Posterior cingulate gyrus (tissue), 11 donors: ENCODE data around the gene COMMD3.

Experiments
- DNase-seq, 10 donors: peaks; one replicate each; pipeline versions ENCODE4 v3.0.0 to v3.0.0-alpha.2; 2020 to 2021; ENCODE audit warnings: mixed read lengths in 3 of 10
- intact Hi-C: fragments of 100-400 bp; cut with DNase I; formaldehyde crosslinking; loops from one replicate; pipeline ENCODE4 v1.15.1; 2023

COMMD3 gene

DNA sequence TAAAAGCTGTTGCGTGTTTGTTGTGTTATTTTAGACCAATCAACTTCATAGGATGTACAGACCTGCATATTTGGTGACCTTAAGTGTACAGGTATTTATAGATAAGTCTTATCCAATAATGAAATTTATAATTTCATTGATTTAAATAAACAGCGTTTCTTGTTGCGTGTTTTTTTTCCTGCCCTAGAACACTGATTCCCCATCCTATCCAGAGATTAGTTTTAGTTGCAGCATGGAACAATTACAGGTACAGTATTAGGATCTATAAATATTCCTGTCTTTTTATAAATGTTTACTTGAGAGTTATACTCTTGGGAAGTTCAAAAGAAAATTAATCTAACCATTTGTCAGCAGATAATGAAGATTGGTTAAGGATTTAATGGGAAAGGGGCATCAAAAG, 2.6 kb downstream of the COMMD3 start:
- intact Hi-C loops = loop anchor here (5.0 kb wide), 1 partner anchor 669 kb away; no protein-coding TSS in a partner anchor
- DNase-seq = no peak

DNA sequence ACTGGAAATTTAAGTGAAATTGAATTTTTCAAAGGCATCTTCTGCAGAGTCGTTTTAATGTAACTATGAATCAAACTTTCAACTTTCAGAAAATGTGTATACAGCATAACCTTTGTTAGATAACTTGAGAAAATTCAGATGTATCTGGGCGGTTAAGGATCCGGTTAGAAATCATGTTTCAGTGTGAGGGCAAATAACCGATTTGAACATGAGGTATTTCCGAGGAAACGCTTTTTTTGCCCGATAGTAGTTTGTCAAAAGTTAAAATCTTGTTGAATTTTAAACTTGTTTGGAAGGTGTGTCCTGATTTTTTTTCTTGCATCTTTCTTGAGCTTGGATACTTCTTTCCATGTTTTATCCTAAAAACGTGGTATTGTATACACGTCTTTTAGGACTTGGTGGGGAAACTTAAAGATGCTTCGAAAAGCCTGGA, 3.4 kb downstream of the COMMD3 start:
- no peak for DNase-seq
- intact Hi-C loops = loop anchor here (5.0 kb wide), 1 partner anchor 668 kb away; no protein-coding TSS in a partner anchor

DNA sequence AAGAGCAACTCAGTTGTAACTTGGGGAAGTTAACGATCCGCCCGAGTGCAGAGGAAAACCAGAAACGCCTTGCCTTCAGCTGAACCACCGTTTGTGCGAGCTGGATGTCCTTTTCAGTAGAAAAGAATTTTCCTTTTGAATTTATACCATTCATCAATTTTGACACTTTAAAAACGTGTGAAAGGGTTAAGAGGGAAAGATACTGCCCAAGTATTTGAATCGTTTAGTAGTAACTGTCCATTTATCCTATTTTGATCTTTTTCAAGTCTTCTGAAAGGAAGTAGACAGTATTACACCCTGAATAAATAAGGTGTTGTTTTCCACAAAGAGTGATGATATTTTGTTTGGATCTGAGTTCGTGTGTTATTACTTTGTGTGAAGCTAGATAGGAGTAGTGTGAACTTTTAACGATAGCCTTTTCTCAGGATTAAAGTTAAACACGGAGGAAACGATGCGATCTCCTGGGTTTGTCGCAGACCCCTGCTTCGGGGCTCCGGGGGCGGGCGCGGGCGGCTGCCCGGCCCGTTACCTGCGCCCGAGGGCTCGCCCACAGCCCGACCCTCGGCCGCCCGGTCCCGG, 3.9 kb downstream of the COMMD3 start:
- DNase-seq = peak in 2 of 10 donors; percentile 62 to 68
- intact Hi-C loops = loop anchor here (2.0 to 10.0 kb wide), 5 partner anchors 67 to 785 kb away; partner anchors contain the start of genes DNAJC1 and MLLT10

DNA sequence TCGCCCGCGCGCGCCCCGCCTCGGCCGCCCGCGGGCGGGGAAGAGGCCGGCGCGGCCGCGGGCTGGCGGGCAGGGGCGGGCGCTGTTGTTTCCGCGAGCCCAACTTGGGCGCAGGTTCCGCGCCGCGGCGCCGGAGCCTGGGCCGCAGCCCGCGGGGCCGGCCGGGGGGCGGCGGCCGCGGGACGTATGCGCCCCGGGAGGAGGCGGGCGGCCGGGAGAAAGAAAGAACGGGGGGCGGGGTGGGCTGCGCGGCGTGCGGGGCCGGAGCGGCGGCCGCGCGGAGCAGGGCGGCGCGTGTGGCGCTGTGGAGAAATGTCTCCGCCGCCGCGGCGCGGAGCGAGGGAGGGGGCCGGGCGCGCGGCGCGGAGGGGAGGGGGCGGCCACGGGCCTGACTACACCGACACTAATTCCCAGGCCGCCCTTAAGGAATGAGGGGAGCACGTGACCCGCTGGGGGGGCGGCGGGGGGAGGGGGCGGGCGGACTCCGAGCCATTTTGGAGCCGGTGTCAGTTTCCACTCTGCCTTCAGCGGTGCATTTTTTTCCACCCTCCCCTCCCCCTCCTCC, 4.5 kb downstream of the COMMD3 start, which contains the start of gene BMI1:
Gene BMI1 (plus strand): TSS at position 509 of the 565 bp plus-strand sequence. CDS start 5,351 bp downstream, outside the sequence.
- DNase-seq = peak; percentile 67 to 96 (median 75)
- intact Hi-C loops = loop anchor here (1.0 to 10.0 kb wide), 5 partner anchors 68 to 786 kb away; partner anchors contain the start of genes DNAJC1 and MLLT10

DNA sequence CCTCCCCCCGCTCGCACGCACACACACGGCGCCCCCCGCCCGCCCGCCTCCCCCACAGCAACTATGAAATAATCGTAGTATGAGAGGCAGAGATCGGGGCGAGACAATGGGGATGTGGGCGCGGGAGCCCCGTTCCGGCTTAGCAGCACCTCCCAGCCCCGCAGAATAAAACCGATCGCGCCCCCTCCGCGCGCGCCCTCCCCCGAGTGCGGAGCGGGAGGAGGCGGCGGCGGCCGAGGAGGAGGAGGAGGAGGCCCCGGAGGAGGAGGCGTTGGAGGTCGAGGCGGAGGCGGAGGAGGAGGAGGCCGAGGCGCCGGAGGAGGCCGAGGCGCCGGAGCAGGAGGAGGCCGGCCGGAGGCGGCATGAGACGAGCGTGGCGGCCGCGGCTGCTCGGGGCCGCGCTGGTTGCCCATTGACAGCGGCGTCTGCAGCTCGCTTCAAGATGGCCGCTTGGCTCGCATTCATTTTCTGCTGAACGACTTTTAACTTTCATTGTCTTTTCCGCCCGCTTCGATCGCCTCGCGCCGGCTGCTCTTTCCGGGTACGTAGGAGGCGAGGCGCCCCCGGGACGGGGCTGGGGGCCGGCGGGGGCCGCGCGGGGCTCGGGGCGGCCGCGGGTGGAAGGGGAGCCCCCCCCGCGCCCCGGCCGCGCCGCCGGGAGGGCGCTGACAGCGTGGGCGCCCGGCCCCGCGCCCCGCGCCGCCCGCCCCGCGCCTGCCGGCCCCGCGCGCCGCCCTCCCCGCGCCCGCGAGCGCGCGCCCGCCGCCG, 5.2 kb downstream of the COMMD3 start:
- intact Hi-C loops = loop anchor here (1.0 to 10.0 kb wide), 5 partner anchors 69 to 787 kb away; partner anchors contain the start of genes DNAJC1 and MLLT10

DNA sequence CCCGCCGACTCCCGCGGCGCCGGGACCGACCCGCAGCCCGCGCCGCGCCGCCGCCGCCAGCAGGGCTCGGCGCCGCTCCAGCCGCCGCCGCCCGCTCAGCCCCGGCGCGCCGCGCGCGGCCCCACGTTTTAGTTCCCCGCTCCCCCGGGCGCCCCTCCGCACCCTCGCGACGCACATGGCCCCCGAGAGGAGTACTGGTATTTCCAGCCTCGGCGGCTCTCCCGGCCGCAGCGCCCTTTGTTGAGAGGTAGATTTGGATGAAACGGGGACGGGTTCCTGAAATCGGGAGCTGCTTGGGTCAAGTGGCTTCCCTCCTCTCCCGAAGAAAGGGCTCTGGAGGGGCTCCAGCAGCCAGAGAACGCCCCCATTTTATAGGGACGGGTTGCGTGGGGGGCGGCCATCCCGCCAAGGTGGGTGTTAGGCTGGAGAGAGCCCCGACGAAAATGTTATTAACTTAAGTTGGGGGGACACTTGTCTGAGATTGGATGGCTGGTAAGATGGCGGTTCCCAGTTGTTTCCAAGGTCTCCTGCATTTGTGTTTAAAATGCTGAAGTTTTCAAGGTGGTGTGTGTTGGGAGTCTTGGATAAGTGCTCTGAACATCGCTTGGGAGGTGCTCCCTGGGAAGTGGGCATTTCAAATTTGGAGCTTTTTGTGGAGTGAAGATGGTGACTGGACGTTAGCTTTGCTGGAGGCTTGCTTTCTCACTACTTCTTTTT, 5.9 kb downstream of the COMMD3 start:
- intact Hi-C loops = loop anchor here (1.0 to 10.0 kb wide), 5 partner anchors 69 to 787 kb away; partner anchors contain the start of genes DNAJC1 and MLLT10

More for the DNA sequence above, 5.2 kb downstream of the COMMD3 start:
- DNase-seq = peak in 9 of 10 donors; percentile 35 to 91 (median 54)

DNA sequence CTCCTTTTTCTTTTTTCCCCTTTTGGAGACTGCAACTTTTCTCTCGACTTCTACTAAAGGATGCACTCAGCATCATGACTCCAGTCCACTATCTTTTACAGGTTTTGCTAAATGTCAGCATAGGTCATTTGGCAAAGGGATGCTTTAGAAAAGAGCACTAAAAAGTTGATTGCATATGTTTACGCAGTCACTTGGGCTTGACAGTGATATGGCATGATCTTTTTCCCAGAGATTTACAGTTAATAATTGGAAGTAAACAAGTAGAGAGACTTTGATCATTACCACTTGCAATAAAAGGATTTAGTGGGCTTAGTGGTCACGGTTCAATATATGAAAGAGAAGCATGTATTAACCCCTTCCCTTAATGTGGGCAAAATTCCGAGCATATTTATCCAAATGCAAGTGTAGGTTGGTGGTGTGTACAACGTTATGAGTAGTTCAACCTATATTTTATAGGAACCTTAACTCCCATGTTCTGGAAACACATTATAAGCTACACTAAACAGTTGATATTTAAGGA, 6.5 kb downstream of the COMMD3 start:
- intact Hi-C loops = loop anchor here (5.0 to 10.0 kb wide), 3 partner anchors 115 to 788 kb away; partner anchors contain the start of genes DNAJC1 and MLLT10
- DNase-seq = no peak

More for the DNA sequence above, 5.9 kb downstream of the COMMD3 start:
- DNase-seq = peak in 7 of 10 donors; percentile 11 to 88 (median 55)

DNA sequence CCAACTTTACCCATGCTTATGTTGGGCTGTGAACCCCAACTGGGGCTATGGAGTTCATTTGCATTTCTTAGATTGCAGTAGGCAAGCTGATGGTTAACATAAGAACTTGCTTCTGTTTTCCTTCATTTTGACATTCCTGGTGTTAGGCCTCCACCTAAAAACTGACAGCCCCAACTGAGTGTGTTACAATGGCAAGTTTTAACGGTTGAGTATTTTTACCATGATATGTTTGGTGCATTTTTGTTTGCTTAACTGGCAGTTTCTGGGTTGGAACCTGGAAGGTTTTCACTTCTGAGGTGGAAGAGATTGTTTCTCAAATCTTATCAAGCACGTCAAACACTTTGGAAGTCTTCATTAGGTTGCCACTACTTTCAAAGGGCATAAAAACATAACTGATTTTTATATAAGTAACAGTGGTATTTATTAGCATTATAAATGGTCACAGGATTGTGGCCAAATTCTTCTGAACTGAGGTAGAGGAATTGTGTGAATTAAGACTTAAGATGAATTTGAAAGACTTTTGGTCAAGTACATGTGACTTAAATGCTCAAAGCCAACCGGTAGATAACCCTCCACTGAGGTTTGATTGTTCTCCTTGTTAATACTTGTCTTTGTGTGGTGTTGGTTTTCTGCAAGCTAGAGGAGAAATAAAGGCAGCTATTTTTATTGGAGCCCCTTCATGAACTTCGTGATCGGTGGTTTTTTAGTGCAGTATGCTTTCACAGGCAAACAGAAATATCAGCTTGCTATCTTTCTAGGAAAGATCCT, 7.5 kb downstream of the COMMD3 start:
- intact Hi-C loops = loop anchor here (5.0 to 10.0 kb wide), 3 partner anchors 114 to 789 kb away; partner anchors contain the start of genes DNAJC1 and MLLT10
- no peak for DNase-seq

DNA sequence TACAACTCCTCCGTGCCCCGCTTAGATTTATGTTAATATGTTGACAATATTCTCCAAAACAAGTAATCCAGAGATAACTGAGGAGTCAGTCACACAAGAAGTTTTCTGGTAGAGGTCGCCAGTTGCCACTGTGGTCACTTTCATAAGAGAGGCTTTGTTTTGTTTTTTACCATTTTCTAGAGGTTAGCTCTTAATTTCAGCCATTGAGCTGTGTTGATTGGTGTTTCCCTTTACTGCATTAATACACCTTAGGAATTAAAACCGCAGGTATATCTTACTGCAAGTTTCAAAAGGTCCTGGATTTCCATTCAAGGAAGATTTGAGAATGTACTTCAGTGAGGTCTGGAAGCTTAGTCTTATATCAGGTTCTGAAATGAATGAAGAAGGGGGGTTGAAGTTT, 8.2 kb downstream of the COMMD3 start:
- intact Hi-C loops = loop anchor here (5.0 to 10.0 kb wide), 3 partner anchors 113 to 790 kb away; partner anchors contain the start of genes DNAJC1 and MLLT10
- peak in 1 of 10 donors; percentile 11 for DNase-seq

DNA sequence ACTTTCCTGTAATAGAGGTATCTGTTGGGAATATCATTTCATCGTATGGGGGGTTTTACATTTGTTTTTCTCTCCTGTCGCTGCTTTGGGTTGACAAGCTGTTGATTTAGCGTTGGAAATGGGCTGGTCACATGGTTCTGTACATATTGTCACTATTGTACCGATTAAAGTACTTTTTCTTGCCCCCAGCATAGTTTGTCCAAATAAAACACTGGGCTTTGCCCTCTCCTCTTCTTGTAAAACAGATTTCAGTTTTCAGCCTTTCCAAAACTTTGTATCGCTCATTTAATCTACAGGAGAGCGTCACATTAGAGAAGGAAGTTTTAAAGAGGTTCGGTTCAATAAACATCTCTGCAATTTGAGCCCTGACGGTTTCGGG, 8.7 kb downstream of the COMMD3 start:
- intact Hi-C loops = loop anchor here (5.0 to 10.0 kb wide), 3 partner anchors 112 to 790 kb away; partner anchors contain the start of genes DNAJC1 and MLLT10
- no peak for DNase-seq

DNA sequence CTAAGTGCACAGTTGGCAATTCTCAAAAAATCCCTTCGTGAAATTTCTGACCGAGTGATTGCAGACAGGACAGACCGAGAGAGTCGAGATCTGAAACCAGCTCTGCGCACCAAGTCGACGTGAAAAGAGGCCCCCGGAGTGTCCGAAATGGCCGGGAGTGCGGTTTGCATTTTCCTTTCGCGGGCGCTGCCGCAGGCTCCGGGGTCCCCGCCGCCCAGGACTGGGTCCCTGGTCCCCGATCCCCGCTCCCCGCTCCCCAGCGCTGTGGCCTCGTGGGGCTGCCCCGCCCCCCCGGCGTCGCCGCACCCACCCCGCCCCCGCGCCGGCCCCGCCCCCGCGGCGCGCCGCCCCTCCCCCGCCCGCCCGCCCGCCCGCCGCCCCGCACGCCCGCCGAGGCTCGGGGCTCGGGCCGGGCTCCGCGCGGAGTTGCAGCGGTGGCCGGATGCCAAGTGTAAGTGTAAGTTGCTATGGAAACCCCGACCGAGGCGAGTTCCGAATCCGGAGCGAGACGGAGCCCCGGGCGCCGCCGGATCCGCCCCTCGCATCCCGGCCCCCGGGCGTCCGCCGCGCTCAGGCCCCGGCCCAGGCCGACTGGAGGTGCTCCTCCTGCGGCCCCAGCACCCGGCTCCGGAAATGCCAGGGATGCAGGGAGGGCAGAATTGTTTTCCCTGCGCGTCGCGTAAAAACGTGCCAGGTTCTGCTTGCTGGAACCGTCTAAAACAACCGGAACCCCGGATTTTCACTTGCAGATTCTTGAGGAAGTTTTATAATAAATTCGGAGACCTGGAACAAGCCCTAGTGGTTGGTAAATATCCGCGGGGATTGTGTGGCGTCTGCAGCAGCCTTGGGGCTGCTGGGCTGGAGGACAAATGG, 9.3 kb downstream of the COMMD3 start:
- peak; percentile 43 to 93 (median 60) for DNase-seq
- intact Hi-C loops = loop anchor here (10.0 kb wide), 1 partner anchor 791 kb away; the partner anchor contains the start of gene MLLT10

DNA sequence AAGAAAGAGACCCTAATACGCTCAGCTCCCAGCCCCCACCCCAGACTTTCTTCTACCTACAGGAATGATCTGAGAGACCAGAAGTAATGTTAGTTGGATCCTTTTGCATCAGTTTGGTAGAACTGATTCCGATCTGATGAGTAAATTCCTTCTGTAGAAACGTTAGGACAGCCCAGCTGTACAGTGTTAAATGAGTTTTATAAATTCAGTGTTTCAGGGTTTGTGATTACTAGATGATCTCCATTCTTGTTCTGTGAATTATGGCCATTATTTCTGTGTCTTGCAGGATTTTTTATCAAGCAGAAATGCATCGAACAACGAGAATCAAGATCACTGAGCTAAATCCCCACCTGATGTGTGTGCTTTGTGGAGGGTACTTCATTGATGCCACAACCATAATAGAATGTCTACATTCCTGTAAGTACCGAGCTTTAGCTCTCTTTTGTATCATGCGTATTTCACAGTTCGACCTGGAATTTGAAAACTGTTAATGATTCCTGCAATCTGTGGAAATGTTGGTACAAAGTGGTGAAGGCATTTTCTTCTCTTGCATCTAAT, 10.0 kb downstream of the COMMD3 start:
- intact Hi-C loops = loop anchor here (10.0 kb wide), 1 partner anchor 791 kb away; the partner anchor contains the start of gene MLLT10
- DNase-seq = no peak

DNA sequence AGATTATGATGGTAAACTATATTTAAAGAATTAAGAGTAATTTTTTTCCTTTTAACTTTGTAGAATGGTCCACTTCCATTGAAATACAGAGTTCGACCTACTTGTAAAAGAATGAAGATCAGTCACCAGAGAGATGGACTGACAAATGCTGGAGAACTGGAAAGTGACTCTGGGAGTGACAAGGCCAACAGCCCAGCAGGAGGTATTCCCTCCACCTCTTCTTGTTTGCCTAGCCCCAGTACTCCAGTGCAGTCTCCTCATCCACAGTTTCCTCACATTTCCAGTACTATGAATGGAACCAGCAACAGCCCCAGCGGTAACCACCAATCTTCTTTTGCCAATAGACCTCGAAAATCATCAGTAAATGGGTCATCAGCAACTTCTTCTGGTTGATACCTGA, 13.0 kb downstream of the COMMD3 start:
- no peak for DNase-seq
- intact Hi-C loops = loop anchor here (10.0 kb wide), 1 partner anchor 794 kb away; the partner anchor contains the start of gene MLLT10

DNA sequence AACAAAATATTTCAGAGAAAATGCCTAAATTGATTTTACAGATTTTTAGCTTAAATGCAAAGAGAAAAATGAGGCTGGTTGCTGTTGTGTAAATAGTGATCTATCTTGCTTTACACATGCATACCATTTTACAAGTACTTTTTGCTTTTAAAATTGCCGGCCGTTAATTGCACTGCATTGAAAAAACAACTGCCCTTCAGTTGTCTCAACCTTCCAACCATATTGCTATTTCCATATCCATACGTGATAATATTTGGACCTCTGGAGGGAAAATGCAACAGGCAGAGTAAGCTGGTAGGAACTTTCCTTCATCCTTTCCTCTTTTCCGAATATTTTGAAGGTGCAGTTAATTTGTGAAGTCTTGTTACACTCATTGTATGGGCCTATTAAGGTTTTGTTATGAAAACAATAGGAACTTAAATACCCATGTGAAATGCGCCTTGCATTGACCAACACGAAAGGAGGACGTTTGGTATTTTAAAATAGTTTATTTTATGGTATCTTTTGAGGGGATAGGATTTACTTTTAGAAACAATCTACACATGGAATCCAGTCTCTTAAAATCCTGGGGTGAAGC, 16.0 kb downstream of the COMMD3 start:
- DNase-seq = no peak
- intact Hi-C loops = loop anchor here (5.0 kb wide), 1 partner anchor 220 kb away; no protein-coding TSS in a partner anchor

DNA sequence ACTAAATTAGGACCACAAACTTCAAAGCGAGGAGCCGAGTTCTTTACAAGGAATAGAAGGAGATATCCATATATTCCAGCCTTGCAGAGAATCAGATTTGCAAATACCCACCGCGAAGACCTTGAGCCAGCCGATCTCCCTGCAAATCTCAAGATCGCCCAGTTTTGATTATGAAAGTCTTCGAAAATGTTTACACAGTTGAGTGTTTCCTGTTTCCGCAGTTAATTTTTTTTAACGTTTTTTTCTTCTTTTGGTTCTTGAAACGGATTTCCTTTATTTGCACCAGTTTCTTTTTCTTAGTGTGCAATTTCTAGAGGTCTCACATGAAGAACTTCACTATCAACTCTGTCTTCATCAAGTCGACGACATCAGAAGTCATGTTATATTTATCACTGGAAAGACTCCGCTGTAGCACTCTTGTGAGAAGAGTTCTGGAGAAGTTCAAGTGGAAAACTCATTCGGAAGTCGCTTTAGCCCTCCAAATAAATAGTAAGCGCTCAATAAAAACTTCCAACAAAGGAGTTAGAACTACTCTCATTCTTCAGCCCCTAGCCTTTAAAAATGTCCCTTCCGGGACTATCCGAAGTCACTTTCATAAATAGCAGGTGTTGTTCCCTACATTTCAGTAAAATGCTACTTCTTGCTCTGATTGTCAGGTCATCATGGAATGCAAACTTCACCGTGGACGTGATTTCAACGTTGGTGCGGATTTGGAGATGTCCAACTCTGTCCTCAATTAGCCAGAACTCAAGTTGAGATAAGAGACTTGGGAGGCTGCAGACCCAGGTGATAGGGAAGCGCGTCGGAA, 17.2 kb downstream of the COMMD3 start:
- DNase-seq = no peak
- intact Hi-C loops = loop anchor here (5.0 kb wide), 1 partner anchor 219 kb away; no protein-coding TSS in a partner anchor

DNA sequence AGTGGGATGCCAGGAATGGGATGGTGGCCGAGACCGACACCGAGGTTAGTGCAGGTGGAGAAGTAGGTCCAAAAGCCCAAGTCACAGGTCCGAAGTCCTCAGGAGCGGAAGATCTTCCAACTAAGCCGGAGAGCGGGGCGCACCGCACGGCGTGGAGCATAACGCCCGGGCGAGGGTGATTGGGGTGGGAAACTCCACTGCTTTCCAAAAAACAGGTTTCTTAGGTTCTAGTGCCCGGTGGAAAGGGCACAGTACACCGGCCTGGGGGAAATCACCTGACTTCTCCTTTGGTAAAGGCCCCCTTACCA, 17.7 kb downstream of the COMMD3 start:
- DNase-seq = no peak
- intact Hi-C loops = loop anchor here (5.0 kb wide), 1 partner anchor 218 kb away; no protein-coding TSS in a partner anchor
